MCF 10A (cell line): ENCODE results near the gene FXYD2. TPM values are rescaled to one million over a fixed set of nuclear protein-coding genes. Genes with fewer than 3 reads are reported as not detected.

Source experiments
- BruUV-seq: library from RNA; stranded (reverse); fragments of 400-500 nt; replicated peaks from 2 replicates; lab custom pipeline; 2021; lab: Mats Ljungman, UMichigan
- CTCF ChIA-PET: fragments of 300-600 bp; sonication (Branson Sonifier 250); formaldehyde crosslinking; extraction: SDS; loops from one replicate; lab custom pipeline; 2021; ENCODE audit warnings: antibody characterized with exemption, inconsistent platforms; lab: Yijun Ruan, JAX
- POLR2A ChIA-PET: fragments of 300-600, 350-650 bp; sonication (Branson Sonifier 250); formaldehyde crosslinking; extraction: SDS; loops from one replicate; lab custom pipeline; 2020; ENCODE audit warnings: antibody characterized with exemption, inconsistent platforms; lab: Yijun Ruan, JAX
- DNase-seq: peaks from one replicate; pipeline ENCODE4 v3.0.0-alpha.2; 2018; ENCODE audit not compliant: unreplicated experiment
- H3K27ac Mint-ChIP-seq: one replicate; pipeline ENCODE4 v1.8.0; 2022; ENCODE audit warnings: mild to moderate bottlenecking, low read depth, mixed read lengths; ENCODE audit not compliant: unreplicated experiment
- H3K27me3 Mint-ChIP-seq: one replicate; pipeline ENCODE4 v1.8.0; 2022; ENCODE audit warnings: mixed read lengths; ENCODE audit not compliant: insufficient read depth, unreplicated experiment
- H3K36me3 Mint-ChIP-seq: one replicate; pipeline ENCODE4 v1.8.0; 2022; ENCODE audit warnings: mild to moderate bottlenecking, moderate library complexity, mixed read lengths; ENCODE audit not compliant: insufficient read depth, unreplicated experiment
- H3K4me1 Mint-ChIP-seq: one replicate; pipeline ENCODE4 v1.8.0; 2022; ENCODE audit warnings: mixed read lengths; ENCODE audit not compliant: insufficient read depth, unreplicated experiment
- H3K4me3 Mint-ChIP-seq: one replicate; pipeline ENCODE4 v1.8.0; 2022; ENCODE audit warnings: mild to moderate bottlenecking, moderate library complexity, mixed read lengths; ENCODE audit not compliant: unreplicated experiment
- H3K9me3 Mint-ChIP-seq: one replicate; pipeline ENCODE4 v1.8.0; 2022; ENCODE audit warnings: mixed read lengths; ENCODE audit not compliant: unreplicated experiment
- intact Hi-C: fragments of 100-400 bp; cut with micrococcal nuclease; formaldehyde crosslinking; loops from 2 replicates; pipeline ENCODE4 v1.14.1; 2022
- total RNA-seq: library from RNA; stranded (reverse); gene quantifications from 2 replicates; pipeline ENCODE4 v1.2.3, GENCODE V29; 2022
- TF ChIP-seq, protein P1 (sequence below): fragments of 200-600 bp; IDR thresholded peaks from one replicate; pipeline ENCODE4 v1.8.0; 2022; ENCODE audit warnings: antibody characterized with exemption, mild to moderate bottlenecking; ENCODE audit not compliant: unreplicated experiment

The FXYD2 gene
- total RNA-seq, 1 experiment from 2014 or later = not detected

DNA sequence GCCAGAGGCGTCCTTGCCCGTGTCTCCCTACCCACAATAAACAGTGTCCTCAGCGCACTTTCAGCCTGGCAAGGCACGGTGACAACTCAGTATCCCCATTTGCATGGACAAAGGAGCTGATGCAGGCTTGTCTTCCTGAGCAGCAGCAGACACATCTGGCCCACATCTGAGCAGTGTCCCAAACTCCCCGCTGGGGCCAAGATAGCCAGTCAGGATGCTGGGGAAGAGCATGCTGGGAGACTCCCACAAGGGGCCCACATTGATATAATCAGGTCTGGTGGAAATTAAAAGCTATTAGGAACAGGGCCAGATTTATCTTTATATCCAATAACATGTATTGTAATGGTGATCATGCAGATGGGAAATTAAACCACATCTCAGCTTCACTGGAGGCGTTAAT is 52.2 kb downstream of the FXYD2 start:
- no peak for DNase-seq
- intact Hi-C loops = no loop called here
- no peaks in the 10 kb centered on the region for H3K4me1 Mint-ChIP-seq
- H3K9me3 Mint-ChIP-seq = no peaks in the 10 kb centered on the region
- CTCF ChIA-PET = interaction anchor here (1.1 to 1.3 kb wide), 2 partner anchors 34 to 347 kb away, joined by 3 read pairs; no protein-coding TSS in a partner anchor
- H3K27ac Mint-ChIP-seq = no peak overlapping the region
- no peaks in the 10 kb centered on the region for H3K36me3 Mint-ChIP-seq
- no peak overlapping the region for H3K4me3 Mint-ChIP-seq
- H3K27me3 Mint-ChIP-seq = peaks cover 54% of the 10 kb centered on the region
- BruUV-seq = no TSS peak
- POLR2A ChIA-PET = no interaction called here
- TF ChIP-seq, protein P1, sequence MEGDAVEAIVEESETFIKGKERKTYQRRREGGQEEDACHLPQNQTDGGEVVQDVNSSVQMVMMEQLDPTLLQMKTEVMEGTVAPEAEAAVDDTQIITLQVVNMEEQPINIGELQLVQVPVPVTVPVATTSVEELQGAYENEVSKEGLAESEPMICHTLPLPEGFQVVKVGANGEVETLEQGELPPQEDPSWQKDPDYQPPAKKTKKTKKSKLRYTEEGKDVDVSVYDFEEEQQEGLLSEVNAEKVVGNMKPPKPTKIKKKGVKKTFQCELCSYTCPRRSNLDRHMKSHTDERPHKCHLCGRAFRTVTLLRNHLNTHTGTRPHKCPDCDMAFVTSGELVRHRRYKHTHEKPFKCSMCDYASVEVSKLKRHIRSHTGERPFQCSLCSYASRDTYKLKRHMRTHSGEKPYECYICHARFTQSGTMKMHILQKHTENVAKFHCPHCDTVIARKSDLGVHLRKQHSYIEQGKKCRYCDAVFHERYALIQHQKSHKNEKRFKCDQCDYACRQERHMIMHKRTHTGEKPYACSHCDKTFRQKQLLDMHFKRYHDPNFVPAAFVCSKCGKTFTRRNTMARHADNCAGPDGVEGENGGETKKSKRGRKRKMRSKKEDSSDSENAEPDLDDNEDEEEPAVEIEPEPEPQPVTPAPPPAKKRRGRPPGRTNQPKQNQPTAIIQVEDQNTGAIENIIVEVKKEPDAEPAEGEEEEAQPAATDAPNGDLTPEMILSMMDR = no peak

DNA sequence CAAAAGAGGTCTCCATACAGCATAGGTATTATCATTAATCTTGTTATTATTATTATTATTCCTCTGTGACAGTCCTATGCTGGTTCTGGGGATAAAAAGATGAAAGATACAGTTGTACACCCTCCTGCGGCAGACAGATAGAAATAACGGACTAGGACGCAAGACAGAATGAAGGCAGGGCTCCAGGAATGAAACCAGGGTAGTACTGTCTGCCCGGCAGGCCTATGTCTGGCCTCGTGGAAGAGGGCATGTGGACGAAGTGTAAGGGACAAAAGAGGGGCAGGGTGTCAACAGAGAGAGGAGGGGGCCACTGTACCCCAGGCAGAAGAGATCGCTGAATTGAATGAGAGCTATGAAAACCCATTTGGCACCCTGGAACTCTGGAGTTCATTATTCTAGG is 52.7 kb downstream of the FXYD2 start:
- no TSS peak for BruUV-seq
- ChIA-PET CTCF (no interaction called here), POLR2A (no interaction called here)

DNA sequence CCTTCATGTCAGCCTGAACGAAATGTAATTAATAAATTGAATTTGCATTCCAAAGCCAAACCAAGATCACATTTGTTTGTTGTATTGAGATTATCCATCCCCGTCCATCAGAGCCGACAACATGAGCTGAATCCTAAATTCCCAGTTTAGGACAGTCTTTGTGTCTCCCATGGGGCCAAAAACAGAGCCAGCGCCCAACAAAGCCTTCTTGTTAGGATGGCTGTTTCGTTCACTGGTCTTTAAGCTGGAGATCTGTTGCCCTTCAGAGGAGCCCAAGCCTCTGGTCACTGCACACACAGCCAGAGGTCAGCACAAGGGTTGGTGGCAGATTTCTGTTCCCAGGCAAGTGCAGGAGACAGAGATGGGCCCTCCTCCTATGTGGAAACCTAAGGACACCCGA is 53.3 kb downstream of the FXYD2 start:
- BruUV-seq = no TSS peak
- CTCF ChIA-PET = no interaction called here

More for the DNA sequence above, 52.7 kb downstream of the FXYD2 start:
- Mint-ChIP-seq H3K4me3 (no peak overlapping the region), H3K36me3 (no peaks in the 10 kb centered on the region), H3K27me3 (peaks cover 54% of the 10 kb centered on the region), H3K9me3 (no peaks in the 10 kb centered on the region), H3K4me1 (no peaks in the 10 kb centered on the region), H3K27ac (no peak overlapping the region)
- DNase-seq = no peak
- intact Hi-C loops = no loop called here
- TF ChIP-seq, protein P1 = no peak

DNA sequence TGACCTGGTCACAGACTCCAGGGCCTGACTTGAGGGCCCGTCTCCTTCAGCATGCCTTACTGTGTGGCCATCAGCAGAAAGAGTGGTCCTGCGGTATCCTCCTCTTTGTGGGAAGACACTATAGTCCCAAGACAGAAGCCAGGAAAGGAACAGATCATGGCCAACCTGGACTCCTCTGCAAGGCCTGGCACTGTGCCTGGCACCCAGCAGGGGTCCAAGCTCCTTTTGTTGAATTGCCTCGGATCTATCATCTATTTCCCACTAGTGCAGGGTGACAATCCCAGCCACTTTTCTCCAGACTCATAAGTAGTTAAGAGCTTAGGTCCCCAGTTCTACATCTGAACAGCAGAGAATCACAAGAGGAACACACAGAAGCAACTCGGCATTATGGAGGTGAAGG is 54.5 kb downstream of the FXYD2 start:
- no TSS peak for BruUV-seq
- Mint-ChIP-seq H3K27ac (no peak overlapping the region), H3K4me1 (no peaks in the 10 kb centered on the region), H3K27me3 (peaks cover 54% of the 10 kb centered on the region), H3K9me3 (no peaks in the 10 kb centered on the region), H3K36me3 (no peaks in the 10 kb centered on the region), H3K4me3 (no peak overlapping the region)
- TF ChIP-seq, protein P1 = no peak
- ChIA-PET POLR2A (no interaction called here), CTCF (no interaction called here)
- intact Hi-C loops = no loop called here
- DNase-seq = peak; percentile 4

More for the DNA sequence above, 53.3 kb downstream of the FXYD2 start:
- no peak for DNase-seq
- TF ChIP-seq, protein P1 = no peak
- no peak overlapping the region for H3K27ac Mint-ChIP-seq
- no peaks in the 10 kb centered on the region for H3K9me3 Mint-ChIP-seq
- no peak overlapping the region for H3K4me3 Mint-ChIP-seq
- POLR2A ChIA-PET = no interaction called here
- no peaks in the 10 kb centered on the region for H3K36me3 Mint-ChIP-seq
- intact Hi-C loops = no loop called here
- peaks cover 54% of the 10 kb centered on the region for H3K27me3 Mint-ChIP-seq
- H3K4me1 Mint-ChIP-seq = no peaks in the 10 kb centered on the region

Other genes with a start within 250 kb of the FXYD2 start
- gene DSCAML1, start 27.5 kb downstream of the FXYD2 start, total RNA-seq = not detected in 2 replicates
- not detected in 2 replicates for gene FXYD6, start 51.9 kb upstream of the FXYD2 start, total RNA-seq
- gene TMPRSS13, start 104.7 kb upstream of the FXYD2 start, total RNA-seq = not detected in 2 replicates
- not detected in 2 replicates for gene IL10RA, start 161.7 kb upstream of the FXYD2 start, total RNA-seq